IMR-90 (cell line): Measurements from ENCODE around the gene PCNX4. TPM values are rescaled to one million over a fixed set of nuclear protein-coding genes. Genes with fewer than 3 reads are reported as not detected.

ENCODE experiments used
- ATAC-seq: fragments of 200-7000 bp; cut with Tn5 transposase; 2 replicates; pipeline ENCODE4 v1.9.1; 2020; ENCODE audit warnings: low read depth, mild to moderate bottlenecking, moderate library complexity
- BruUV-seq: library from RNA; stranded (reverse); fragments of 400-500 nt; replicated peaks from 2 replicates; lab custom pipeline; 2021; lab: Mats Ljungman, UMichigan
- CTCF ChIA-PET: fragments of 300-600 bp; formaldehyde crosslinking; extraction: SDS; loops from one replicate; lab custom pipeline; 2021; ENCODE audit warnings: antibody characterized with exemption; lab: Yijun Ruan, JAX
- POLR2A ChIA-PET: fragments of 300-600 bp; sonication (Branson Sonifier 250); formaldehyde crosslinking; loops from one replicate; lab custom pipeline; 2022; ENCODE audit warnings: antibody characterized with exemption; ENCODE audit not compliant: unreplicated experiment; lab: Charles Lee
- DNase-seq: peaks from one replicate; pipeline ENCODE4 v3.0.0; 2013
- H2AFZ ChIP-seq: replicated peaks from 2 replicates; pipeline ENCODE3; 2013; ENCODE audit warnings: low read length, mild to moderate bottlenecking; ENCODE audit not compliant: poor library complexity
- H2AK5ac ChIP-seq: 2 replicates; pipeline ENCODE4 v1.6.1; 2013; ENCODE audit warnings: low read depth, low read length, inconsistent platforms
- H2AK9ac ChIP-seq: replicated peaks from 2 replicates; pipeline ENCODE3; 2013; ENCODE audit warnings: mild to moderate bottlenecking, low read depth, low read length, moderate library complexity; ENCODE audit not compliant: poor library complexity
- H2BK120ac ChIP-seq: 2 replicates; pipeline ENCODE4 v1.6.1; 2013; ENCODE audit warnings: low read depth, low read length, inconsistent platforms
- H2BK15ac ChIP-seq: 3 replicates; pipeline ENCODE4 v1.6.1; 2013; ENCODE audit warnings: low read depth, low read length, inconsistent platforms
- H2BK20ac ChIP-seq: 2 replicates; pipeline ENCODE4 v1.6.1; 2013; ENCODE audit warnings: low read depth, mild to moderate bottlenecking, inconsistent platforms, low read length, moderate library complexity
- H2BK5ac ChIP-seq: 2 replicates; pipeline ENCODE4 v1.6.1; 2013; ENCODE audit warnings: mild to moderate bottlenecking, low read depth, low read length, inconsistent platforms; ENCODE audit not compliant: poor library complexity, severe bottlenecking
- H3K14ac ChIP-seq: replicated peaks from 2 replicates; pipeline ENCODE4 v1.6.1; 2013; ENCODE audit warnings: low read depth, low read length, inconsistent platforms
- H3K18ac ChIP-seq: 2 replicates; pipeline ENCODE4 v1.6.1; 2013; ENCODE audit warnings: low read depth, low read length, control low read depth
- H3K23ac ChIP-seq: 2 replicates; pipeline ENCODE4 v1.6.1; 2013; ENCODE audit warnings: low read depth, low read length, inconsistent platforms
- H3K27ac ChIP-seq: 2 replicates; pipeline ENCODE4 v1.5.1; 2013; ENCODE audit warnings: mild to moderate bottlenecking, control low read depth, low read length; ENCODE audit not compliant: insufficient read depth
- H3K27me3 ChIP-seq: 2 replicates; pipeline ENCODE4 v1.6.1; 2013; ENCODE audit warnings: low read length; ENCODE audit not compliant: control insufficient read depth, insufficient read depth
- H3K36me3 ChIP-seq: 2 replicates; pipeline ENCODE4 v1.6.1; 2013; ENCODE audit warnings: low read length, mixed read lengths; ENCODE audit not compliant: control insufficient read depth, insufficient read depth
- H3K4ac ChIP-seq: 2 replicates; pipeline ENCODE4 v1.6.1; 2013; ENCODE audit warnings: low read depth, low read length, inconsistent platforms
- H3K4me1 ChIP-seq: 2 replicates; pipeline ENCODE4 v1.6.1; 2013; ENCODE audit warnings: low read length, mixed read lengths; ENCODE audit not compliant: control insufficient read depth, insufficient read depth
- H3K4me2 ChIP-seq: 2 replicates; pipeline ENCODE4 v1.6.1; 2013; ENCODE audit warnings: low read depth, mild to moderate bottlenecking, control low read depth, low read length, moderate library complexity
- H3K4me3 ChIP-seq: 2 replicates; pipeline ENCODE4 v1.5.1; 2013; ENCODE audit warnings: low read depth, mild to moderate bottlenecking, control low read depth, low read length, moderate library complexity; ENCODE audit not compliant: insufficient read depth
- H3K56ac ChIP-seq: 2 replicates; pipeline ENCODE4 v1.6.1; 2013; ENCODE audit warnings: low read length, inconsistent platforms; ENCODE audit not compliant: insufficient read depth; ENCODE audit errors: extremely low read depth
- H3K79me1 ChIP-seq, 2 experiments: 2 replicates each; pipeline ENCODE4 v1.6.1; 2013; ENCODE audit warnings: low read length in 2 of 2, inconsistent platforms in 1 of 2, low read depth in 1 of 2
- H3K9ac ChIP-seq: 2 replicates; pipeline ENCODE4 v1.6.1; 2013; ENCODE audit warnings: low read depth, low read length, control low read depth
- H3K9me1 ChIP-seq: 2 replicates; pipeline ENCODE4 v1.6.1; 2013; ENCODE audit warnings: low read length, inconsistent platforms; ENCODE audit not compliant: insufficient read depth
- H3K9me3 ChIP-seq: 2 replicates; pipeline ENCODE4 v1.6.1; 2013; ENCODE audit warnings: low read length; ENCODE audit not compliant: control insufficient read depth, insufficient read depth
- H4K20me1 ChIP-seq: 2 replicates; pipeline ENCODE4 v1.6.1; 2013; ENCODE audit warnings: low read length, inconsistent platforms; ENCODE audit not compliant: insufficient read depth
- H4K5ac ChIP-seq: 2 replicates; pipeline ENCODE4 v1.6.1; 2013; ENCODE audit warnings: mild to moderate bottlenecking, low read depth, low read length, control low read depth
- H4K8ac ChIP-seq, 2 experiments: 2 replicates each; pipeline ENCODE4 v1.6.1; 2013; ENCODE audit warnings: low read depth in 2 of 2, low read length in 2 of 2, control low read depth in 1 of 2, inconsistent platforms in 1 of 2
- H4K91ac ChIP-seq: 2 replicates; pipeline ENCODE4 v1.6.1; 2013; ENCODE audit warnings: low read depth, low read length, inconsistent platforms; ENCODE audit not compliant: insufficient read depth
- BHLHE40 ChIP-seq: fragments of 150-350 bp; IDR thresholded peaks from 2 replicates; pipeline ENCODE4 v1.6.1; 2016; ENCODE audit warnings: mild to moderate bottlenecking, low read depth, low read length
- CTCF ChIP-seq: conservative IDR thresholded peaks from 2 replicates; pipeline ENCODE4 v1.5.1; 2012; ENCODE audit warnings: mild to moderate bottlenecking, low read depth, low read length, improper control_type of control experiment
- MAFK ChIP-seq: IDR thresholded peaks from 2 replicates; pipeline ENCODE4 v1.6.1; 2012; ENCODE audit warnings: low read depth, low read length, improper control_type of control experiment
- MAZ ChIP-seq: IDR thresholded peaks from 2 replicates; pipeline ENCODE4 v1.6.1; 2012; ENCODE audit warnings: low read depth, mild to moderate bottlenecking, low read length, improper control_type of control experiment, moderate library complexity, borderline replicate concordance
- MXI1 ChIP-seq: IDR thresholded peaks from 2 replicates; pipeline ENCODE4 v1.6.1; 2012; ENCODE audit warnings: low read depth, mild to moderate bottlenecking, low read length, moderate library complexity, borderline replicate concordance
- NFE2L2 ChIP-seq: fragments of 150-350 bp; IDR thresholded peaks from 2 replicates; pipeline ENCODE4 v1.6.1; 2016; ENCODE audit warnings: low read depth, mild to moderate bottlenecking, low read length
- SMC3 ChIP-seq: fragments of 150-350 bp; IDR thresholded peaks from 2 replicates; pipeline ENCODE4 v1.6.1; 2016; ENCODE audit warnings: low read depth, mild to moderate bottlenecking, antibody characterized with exemption, low read length, moderate library complexity
- WGBS, 2 experiments: methylation state at CpG; one replicate each; pipeline versions ENCODE4 v1.1.5 to v1.1.7; 2013; ENCODE audit warnings: missing lambda C conversion rate in 2 of 2; ENCODE audit not compliant: insufficient read length in 1 of 2; ENCODE audit errors: extremely low coverage in 2 of 2; 5-methylcytosine and 5-hydroxymethylcytosine counted together
- dilution Hi-C: fragments of 300-500 bp; cut with HindIII; formaldehyde crosslinking; loops from one replicate; pipeline ENCODE4 v1.14.3; 2018; ENCODE audit warnings: low sequenced_read_pairs; ENCODE audit not compliant: unreplicated experiment
- in situ Hi-C: fragments of 300-500 bp; cut with MboI; formaldehyde crosslinking; loops from 3 replicates; pipeline ENCODE4 v1.14.3; 2019; ENCODE audit warnings: low sequenced_read_pairs, inconsistent platforms, mixed read lengths
- intact Hi-C: fragments of 100-400 bp; cut with micrococcal nuclease; formaldehyde crosslinking; loops from 2 replicates; pipeline ENCODE4 v1.10.0; 2022
- polyA plus RNA-seq, 3 experiments: library from polyadenylated mRNA; depleted of rRNA; stranded (reverse); fragments of >200 nt; gene quantifications; 2 replicates each; pipeline ENCODE4 v1.2.3, GENCODE V29; 2012; ENCODE audit warnings: low replicate concordance in 1 of 3
- total RNA-seq: library from RNA; depleted of rRNA; stranded (reverse); fragments of >200 nt; gene quantifications from 2 replicates; pipeline ENCODE4 v1.2.3, GENCODE V29; 2012

The PCNX4 gene
- total and polyA plus RNA-seq, 2 of the 4 experiments (the other 2 are of a cell fraction), result 55.4 to 128 TPM

- H2BK20ac ChIP-seq, result no peak overlapping the region
- no peak overlapping the region for H3K27ac ChIP-seq
- no peaks in the 10 kb centered on the region for H3K79me1 ChIP-seq
- no peak overlapping the region for H3K4ac ChIP-seq
- DNase-seq (no peak), ATAC-seq (no peak)
- TF ChIP-seq CTCF (no peak), NFE2L2 (no peak), MAFK (no peak), SMC3 (no peak), MXI1 (no peak), MAZ (no peak), BHLHE40 (no peak)
- H3K18ac ChIP-seq, result no peak overlapping the region
- no peak overlapping the region for H3K4me2 ChIP-seq
- H2BK15ac ChIP-seq, result no peak overlapping the region
- no peaks in the 10 kb centered on the region for H3K36me3 ChIP-seq
- H3K27me3 ChIP-seq, result peaks cover 10% of the 10 kb centered on the region
- H3K4me3 ChIP-seq, result no peak overlapping the region
- H3K4me1 ChIP-seq, result no peaks in the 10 kb centered on the region
- no peaks in the 10 kb centered on the region for H4K20me1 ChIP-seq
- no peak overlapping the region for H2BK120ac ChIP-seq
- H2AFZ ChIP-seq, result no peak overlapping the region
- dilution Hi-C loops, result no loop called here
- no peak overlapping the region for H4K8ac ChIP-seq
- no peak overlapping the region for H4K5ac ChIP-seq
- H2AK5ac ChIP-seq, result no peak overlapping the region
- H3K9me3 ChIP-seq, result no peaks in the 10 kb centered on the region
- no peak overlapping the region for H2AK9ac ChIP-seq
- WGBS, 2 experiments, result no CpG with 5 or more reads among the region's 8 CpGs
- ChIA-PET POLR2A (no interaction called here), CTCF (no interaction called here)
- BruUV-seq, result no TSS peak
- no peak overlapping the region for H3K14ac ChIP-seq
- no peaks in the 10 kb centered on the region for H3K9me1 ChIP-seq
- in situ Hi-C loops, result no loop called here
- intact Hi-C loops, result loop anchor here (10.0 kb wide), 1 partner anchor 261 kb away; no protein-coding TSS in a partner anchor
- H2BK5ac ChIP-seq, result no peak overlapping the region
- no peak overlapping the region for H3K9ac ChIP-seq
- no peak overlapping the region for H4K91ac ChIP-seq
- no peak overlapping the region for H3K56ac ChIP-seq
- no peak overlapping the region for H3K23ac ChIP-seq
These were observed 112.5 kb downstream of the PCNX4 start for GRCh38 chr14:60204104-60204842.
